SK-N-SH (cell line): ENCODE measurements around the gene NOTO. TPM values are rescaled to one million over a fixed set of nuclear protein-coding genes. Genes with fewer than 3 reads are reported as not detected.

Experiments
- CTCF ChIA-PET: fragments of 300-600, 350-600 bp; formaldehyde crosslinking; extraction: SDS; loops from one replicate; lab custom pipeline; 2021; lab: Yijun Ruan, JAX
- POLR2A ChIA-PET: fragments of 350-600 bp; sonication (Branson Sonifier 250); formaldehyde crosslinking; extraction: SDS; loops from one replicate; lab custom pipeline; 2020; ENCODE audit warnings: antibody characterized with exemption, inconsistent platforms; lab: Yijun Ruan, JAX
- DNase-seq: peaks from one replicate; pipeline ENCODE4 v3.0.0; 2012
- H2AFZ ChIP-seq: fragments of 200-600 bp; sonication (generic); 2 replicates; pipeline ENCODE4 v1.8.1; 2016; ENCODE audit warnings: antibody characterized with exemption, mild to moderate bottlenecking, low read depth
- H3F3A ChIP-seq: fragments of 200-600 bp; sonication (generic); replicated peaks from 2 replicates; pipeline ENCODE3; 2016; ENCODE audit warnings: antibody characterized with exemption, mild to moderate bottlenecking; ENCODE audit not compliant: insufficient read depth
- H3K27ac ChIP-seq, 2 experiments: fragments of 200-500 bp in 1 of 2; fragments of 200-600 bp in 1 of 2; sonication (Bioruptor generic) in 1 of 2; sonication (generic), shearing (Covaris generic) in 1 of 2; 2 replicates each; pipeline versions ENCODE4 v1.5.1 to v1.6.1; 2014 to 2016; ENCODE audit warnings: low read depth in 2 of 2, inconsistent platforms in 1 of 2, low read length in 1 of 2, mild to moderate bottlenecking in 1 of 2, mixed read lengths in 1 of 2
- H3K27me3 ChIP-seq: fragments of 200-600 bp; sonication (generic), shearing (Covaris generic); 2 replicates; pipeline ENCODE4 v1.6.1; 2016; ENCODE audit warnings: mixed run types; ENCODE audit not compliant: insufficient read depth
- H3K36me3 ChIP-seq, 2 experiments: fragments of 200-500 bp in 1 of 2; fragments of 200-600 bp in 1 of 2; sonication (Bioruptor generic) in 1 of 2; sonication (generic) in 1 of 2; replicated peaks in 1 of 2; 2 replicates each; pipeline versions ENCODE3 to v1.5.1; 2014 to 2016; ENCODE audit warnings: low read length in 1 of 2, mild to moderate bottlenecking in 1 of 2; ENCODE audit not compliant: insufficient read depth in 2 of 2, control insufficient read depth in 1 of 2
- H3K4me1 ChIP-seq, 2 experiments: fragments of 200-500 bp in 1 of 2; fragments of 200-600 bp in 1 of 2; sonication (Bioruptor generic) in 1 of 2; sonication (generic), shearing (Covaris generic) in 1 of 2; 2 replicates each; pipeline versions ENCODE4 v1.5.1 to v1.6.1; 2014 to 2016; ENCODE audit warnings: low read depth in 1 of 2, low read length in 1 of 2, mixed run types in 1 of 2; ENCODE audit not compliant: insufficient read depth in 2 of 2, control insufficient read depth in 1 of 2
- H3K4me2 ChIP-seq: fragments of 200-600 bp; sonication (generic), shearing (Covaris generic); 2 replicates; pipeline ENCODE4 v1.6.1; 2017; ENCODE audit warnings: mixed run types
- H3K4me3 ChIP-seq, 2 experiments: fragments of 200-500 bp in 1 of 2; fragments of 200-600 bp in 1 of 2; sonication (Bioruptor generic) in 1 of 2; sonication (generic), shearing (Covaris generic) in 1 of 2; 2 replicates each; pipeline versions ENCODE4 v1.5.1 to v1.8.1; 2014 to 2016; ENCODE audit warnings: low read depth in 2 of 2, inconsistent platforms in 1 of 2, low read length in 1 of 2, mild to moderate bottlenecking in 1 of 2, mixed read lengths in 1 of 2, moderate library complexity in 1 of 2
- H3K79me2 ChIP-seq: fragments of 200-600 bp; sonication (generic); 2 replicates; pipeline ENCODE4 v1.8.1; 2017; ENCODE audit warnings: mild to moderate bottlenecking; ENCODE audit not compliant: insufficient read depth
- H3K9ac ChIP-seq: fragments of 200-600 bp; sonication (generic); 2 replicates; pipeline ENCODE4 v1.6.1; 2017; ENCODE audit warnings: mixed run types
- H3K9me2 ChIP-seq: fragments of 200-600 bp; sonication (generic); 2 replicates; pipeline ENCODE4 v1.6.1; 2017; ENCODE audit warnings: mixed run types
- H3K9me3 ChIP-seq: fragments of 200-600 bp; sonication (generic); 2 replicates; pipeline ENCODE4 v1.6.1; 2017; ENCODE audit warnings: mixed run types, mild to moderate bottlenecking, moderate library complexity
- H4K20me1 ChIP-seq: fragments of 200-600 bp; sonication (generic); 2 replicates; pipeline ENCODE4 v1.6.1; 2017; ENCODE audit warnings: mild to moderate bottlenecking, mixed run types; ENCODE audit not compliant: insufficient read depth
- EP300 ChIP-seq, 2 experiments: IDR thresholded peaks; 2 replicates each; pipeline versions ENCODE4 v1.4.0 to v1.6.1; 2012; ENCODE audit warnings: borderline replicate concordance in 1 of 2, low read depth in 1 of 2, low read length in 1 of 2
- EZH2phosphoT487 ChIP-seq: fragments of 200-600 bp; sonication (generic); IDR thresholded peaks from 2 replicates; pipeline ENCODE4 v1.6.1; 2017; ENCODE audit warnings: low read depth, mixed run types, mild to moderate bottlenecking, antibody characterized with exemption, moderate library complexity, borderline replicate concordance
- FOXM1 ChIP-seq: IDR thresholded peaks from 2 replicates; pipeline ENCODE4 v1.4.0; 2012; ENCODE audit warnings: low read depth, mild to moderate bottlenecking
- GABPA ChIP-seq: IDR thresholded peaks from 2 replicates; pipeline ENCODE4 v1.4.0; 2012; ENCODE audit warnings: low read depth, mild to moderate bottlenecking
- GATA2 ChIP-seq: sonication (generic); formaldehyde crosslinking; IDR thresholded peaks from 2 replicates; pipeline ENCODE4 v1.5.0; 2020; ENCODE audit warnings: mild to moderate bottlenecking, missing genetic modification reagents
- JUND ChIP-seq: IDR thresholded peaks from 2 replicates; pipeline ENCODE4 v1.4.0; 2012
- MEF2A ChIP-seq: IDR thresholded peaks from 2 replicates; pipeline ENCODE4 v1.4.0; 2012; ENCODE audit warnings: low read depth, borderline replicate concordance
- MXI1 ChIP-seq: IDR thresholded peaks from 2 replicates; pipeline ENCODE4 v1.6.1; 2012; ENCODE audit warnings: mild to moderate bottlenecking, low read depth, low read length, improper control_type of control experiment
- NFIC ChIP-seq: IDR thresholded peaks from 2 replicates; pipeline ENCODE4 v1.4.0; 2012; ENCODE audit warnings: borderline replicate concordance
- POLR2AphosphoS5 ChIP-seq: IDR thresholded peaks from 2 replicates; pipeline ENCODE4 v1.6.1; 2012; ENCODE audit warnings: low read depth, low read length
- RAD21 ChIP-seq: IDR thresholded peaks from 2 replicates; pipeline ENCODE4 v1.6.1; 2012; ENCODE audit warnings: mild to moderate bottlenecking, low read length
- RCOR1 ChIP-seq: fragments of 150-350 bp; IDR thresholded peaks from 2 replicates; pipeline ENCODE4 v1.6.1; 2017; ENCODE audit warnings: antibody characterized with exemption, low read length
- RFX5 ChIP-seq: IDR thresholded peaks from 2 replicates; pipeline ENCODE4 v1.6.1; 2012; ENCODE audit warnings: mild to moderate bottlenecking, improper control_type of control experiment, low read length
- SIN3A ChIP-seq: IDR thresholded peaks from 2 replicates; pipeline ENCODE4 v1.6.1; 2012; ENCODE audit warnings: low read depth, mild to moderate bottlenecking, low read length, moderate library complexity, borderline replicate concordance
- SMC3 ChIP-seq: IDR thresholded peaks from 2 replicates; pipeline ENCODE4 v1.6.1; 2012; ENCODE audit warnings: low read depth, low read length, improper control_type of control experiment
- TCF12 ChIP-seq: IDR thresholded peaks from 2 replicates; pipeline ENCODE4 v1.4.0; 2012
- YY1 ChIP-seq: IDR thresholded peaks from 2 replicates; pipeline ENCODE4 v1.4.0; 2012; ENCODE audit warnings: low read depth, mild to moderate bottlenecking
- WGBS: methylation state at CpG from one replicate; pipeline ENCODE4 v1.1.6; 2017; ENCODE audit warnings: low lambda C conversion rate; 5-methylcytosine and 5-hydroxymethylcytosine counted together
- polyA plus RNA-seq, 3 experiments: library from polyadenylated mRNA; depleted of rRNA; stranded (reverse); fragments of >200 nt; gene quantifications; 2 replicates each; pipeline ENCODE4 v1.2.3, GENCODE V29; 2012
- TF ChIP-seq, protein P1 (sequence below): IDR thresholded peaks from 2 replicates; pipeline ENCODE4 v1.6.1; 2012; ENCODE audit warnings: mild to moderate bottlenecking, low read depth, low read length, moderate library complexity
- TF ChIP-seq, protein P2 (sequence below): IDR thresholded peaks from 2 replicates; pipeline ENCODE4; 2012
- TF ChIP-seq, protein P3 (sequence below): IDR thresholded peaks from 2 replicates; pipeline ENCODE4 v1.4.0; 2012; ENCODE audit warnings: low read depth
- TF ChIP-seq, protein P4 (sequence below): fragments of 150-350 bp; IDR thresholded peaks from 2 replicates; pipeline ENCODE4 v1.6.1; 2017; ENCODE audit warnings: antibody characterized with exemption, low read length, low read depth, borderline replicate concordance
- TF ChIP-seq, protein P5 (sequence below): IDR thresholded peaks from 2 replicates; pipeline ENCODE4 v1.4.0; 2012; ENCODE audit warnings: low read depth, borderline replicate concordance
- TF ChIP-seq, protein P6 (sequence below): fragments of 200-600 bp; sonication (generic); IDR thresholded peaks from 2 replicates; pipeline ENCODE4 v1.6.1; 2017; ENCODE audit warnings: antibody characterized with exemption, mild to moderate bottlenecking, moderate library complexity

Gene NOTO
- polyA plus RNA-seq, 1 of the 3 experiments (the other 2 are of a cell fraction), result not detected

DNA sequence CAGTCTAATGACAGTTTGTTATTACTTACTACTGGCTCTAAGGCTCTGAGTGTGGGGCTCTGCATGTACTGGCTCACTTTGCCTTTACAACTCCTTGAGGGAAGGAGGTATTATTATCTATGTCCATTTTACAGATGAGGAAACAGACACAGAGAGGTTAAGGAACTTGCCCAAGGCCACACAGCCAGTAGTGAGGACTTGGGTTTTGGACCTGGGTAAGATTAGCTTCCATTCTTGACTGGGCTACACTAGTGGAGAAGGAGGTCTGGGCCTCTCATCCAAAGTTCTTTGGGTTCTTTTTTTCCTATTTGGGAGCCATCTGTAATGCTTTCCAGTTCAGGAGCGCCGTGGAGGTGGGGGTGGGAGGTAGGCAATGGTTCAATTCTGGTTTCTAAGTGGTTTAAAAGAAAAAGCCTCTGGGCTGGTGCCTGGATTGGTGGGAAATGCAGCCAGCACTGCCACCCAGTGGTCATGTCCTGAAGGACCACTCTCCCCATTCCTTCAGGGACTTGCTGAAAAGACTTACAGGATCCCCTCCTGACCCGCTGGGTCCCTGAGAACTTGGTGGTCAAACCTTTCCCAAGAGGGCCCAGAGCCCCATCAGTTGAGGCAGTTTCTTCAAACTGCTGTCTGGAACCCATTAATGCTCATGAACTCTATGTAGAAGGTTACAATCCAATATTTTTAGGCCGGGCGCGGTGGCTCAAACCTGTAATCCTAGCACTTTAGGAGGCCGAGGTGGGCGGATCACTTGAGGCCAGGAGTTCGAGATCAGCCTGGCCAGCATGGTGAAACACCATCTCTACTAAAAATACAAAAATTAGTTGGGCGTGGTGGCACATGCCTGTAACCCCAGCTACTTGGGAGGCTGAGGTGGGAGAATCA, 38.6 kb upstream of the NOTO start:
- Histone ChIP-seq H4K20me1 (no peaks in the 10 kb centered on the region), H3K79me2 (no peaks in the 10 kb centered on the region), H2AFZ (no peak overlapping the region), H3F3A (no peaks in the 10 kb centered on the region), H3K4me3 (no peak overlapping the region; a peak in 1 of 4 replicates), H3K36me3 (no peaks in the 10 kb centered on the region), H3K9ac (no peak overlapping the region), H3K4me2 (no peak overlapping the region), H3K27ac (no peak overlapping the region), H3K27me3 (no peaks in the 10 kb centered on the region), H3K4me1 (no peaks in the 10 kb centered on the region), H3K9me3 (no peaks in the 10 kb centered on the region), H3K9me2 (no peaks in the 10 kb centered on the region)
- peak; percentile 88 for DNase-seq
- POLR2A ChIA-PET, result interaction anchor here (0.6 to 0.7 kb wide), 2 partner anchors 172 to 258 kb away, joined by 3 to 4 read pairs; no protein-coding TSS in a partner anchor
- WGBS, result 45% methylated on average over 10 of the region's 10 CpGs
- CTCF ChIA-PET, result interaction anchor here (0.5 to 8.0 kb wide), 47 partner anchors 9 to 1419 kb away, joined by 3 to 98 read pairs (median 4); partner anchors contain the start of gene SPR
- TF ChIP-seq, protein P1, sequence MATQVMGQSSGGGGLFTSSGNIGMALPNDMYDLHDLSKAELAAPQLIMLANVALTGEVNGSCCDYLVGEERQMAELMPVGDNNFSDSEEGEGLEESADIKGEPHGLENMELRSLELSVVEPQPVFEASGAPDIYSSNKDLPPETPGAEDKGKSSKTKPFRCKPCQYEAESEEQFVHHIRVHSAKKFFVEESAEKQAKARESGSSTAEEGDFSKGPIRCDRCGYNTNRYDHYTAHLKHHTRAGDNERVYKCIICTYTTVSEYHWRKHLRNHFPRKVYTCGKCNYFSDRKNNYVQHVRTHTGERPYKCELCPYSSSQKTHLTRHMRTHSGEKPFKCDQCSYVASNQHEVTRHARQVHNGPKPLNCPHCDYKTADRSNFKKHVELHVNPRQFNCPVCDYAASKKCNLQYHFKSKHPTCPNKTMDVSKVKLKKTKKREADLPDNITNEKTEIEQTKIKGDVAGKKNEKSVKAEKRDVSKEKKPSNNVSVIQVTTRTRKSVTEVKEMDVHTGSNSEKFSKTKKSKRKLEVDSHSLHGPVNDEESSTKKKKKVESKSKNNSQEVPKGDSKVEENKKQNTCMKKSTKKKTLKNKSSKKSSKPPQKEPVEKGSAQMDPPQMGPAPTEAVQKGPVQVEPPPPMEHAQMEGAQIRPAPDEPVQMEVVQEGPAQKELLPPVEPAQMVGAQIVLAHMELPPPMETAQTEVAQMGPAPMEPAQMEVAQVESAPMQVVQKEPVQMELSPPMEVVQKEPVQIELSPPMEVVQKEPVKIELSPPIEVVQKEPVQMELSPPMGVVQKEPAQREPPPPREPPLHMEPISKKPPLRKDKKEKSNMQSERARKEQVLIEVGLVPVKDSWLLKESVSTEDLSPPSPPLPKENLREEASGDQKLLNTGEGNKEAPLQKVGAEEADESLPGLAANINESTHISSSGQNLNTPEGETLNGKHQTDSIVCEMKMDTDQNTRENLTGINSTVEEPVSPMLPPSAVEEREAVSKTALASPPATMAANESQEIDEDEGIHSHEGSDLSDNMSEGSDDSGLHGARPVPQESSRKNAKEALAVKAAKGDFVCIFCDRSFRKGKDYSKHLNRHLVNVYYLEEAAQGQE, result no peak
- TF ChIP-seq RAD21 (peak; percentile 90), SMC3 (peak; percentile 87), GABPA (no peak), TCF12 (no peak), EZH2phosphoT487 (no peak), EP300 (IDR thresholded peaks at IDR 0.05; ENCODE audit: borderline replicate concordance in 1 of 2, low read depth in 1 of 2, low read length in 1 of 2) (no peak), GATA2 (CRISPR knock-in tag) (no peak), FOXM1 (no peak), RCOR1 (no peak), SIN3A (no peak), MEF2A (no peak), YY1 (no peak), POLR2AphosphoS5 (no peak), JUND (no peak), RFX5 (no peak), MXI1 (no peak), NFIC (no peak)
- TF ChIP-seq, protein P2, sequence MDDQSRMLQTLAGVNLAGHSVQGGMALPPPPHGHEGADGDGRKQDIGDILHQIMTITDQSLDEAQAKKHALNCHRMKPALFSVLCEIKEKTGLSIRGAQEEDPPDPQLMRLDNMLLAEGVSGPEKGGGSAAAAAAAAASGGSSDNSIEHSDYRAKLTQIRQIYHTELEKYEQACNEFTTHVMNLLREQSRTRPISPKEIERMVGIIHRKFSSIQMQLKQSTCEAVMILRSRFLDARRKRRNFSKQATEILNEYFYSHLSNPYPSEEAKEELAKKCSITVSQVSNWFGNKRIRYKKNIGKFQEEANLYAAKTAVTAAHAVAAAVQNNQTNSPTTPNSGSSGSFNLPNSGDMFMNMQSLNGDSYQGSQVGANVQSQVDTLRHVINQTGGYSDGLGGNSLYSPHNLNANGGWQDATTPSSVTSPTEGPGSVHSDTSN, result no peak
- TF ChIP-seq, protein P3, sequence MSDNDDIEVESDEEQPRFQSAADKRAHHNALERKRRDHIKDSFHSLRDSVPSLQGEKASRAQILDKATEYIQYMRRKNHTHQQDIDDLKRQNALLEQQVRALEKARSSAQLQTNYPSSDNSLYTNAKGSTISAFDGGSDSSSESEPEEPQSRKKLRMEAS, result no peak
- TF ChIP-seq, protein P4, sequence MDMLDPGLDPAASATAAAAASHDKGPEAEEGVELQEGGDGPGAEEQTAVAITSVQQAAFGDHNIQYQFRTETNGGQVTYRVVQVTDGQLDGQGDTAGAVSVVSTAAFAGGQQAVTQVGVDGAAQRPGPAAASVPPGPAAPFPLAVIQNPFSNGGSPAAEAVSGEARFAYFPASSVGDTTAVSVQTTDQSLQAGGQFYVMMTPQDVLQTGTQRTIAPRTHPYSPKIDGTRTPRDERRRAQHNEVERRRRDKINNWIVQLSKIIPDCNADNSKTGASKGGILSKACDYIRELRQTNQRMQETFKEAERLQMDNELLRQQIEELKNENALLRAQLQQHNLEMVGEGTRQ, result no peak
- TF ChIP-seq, protein P5, sequence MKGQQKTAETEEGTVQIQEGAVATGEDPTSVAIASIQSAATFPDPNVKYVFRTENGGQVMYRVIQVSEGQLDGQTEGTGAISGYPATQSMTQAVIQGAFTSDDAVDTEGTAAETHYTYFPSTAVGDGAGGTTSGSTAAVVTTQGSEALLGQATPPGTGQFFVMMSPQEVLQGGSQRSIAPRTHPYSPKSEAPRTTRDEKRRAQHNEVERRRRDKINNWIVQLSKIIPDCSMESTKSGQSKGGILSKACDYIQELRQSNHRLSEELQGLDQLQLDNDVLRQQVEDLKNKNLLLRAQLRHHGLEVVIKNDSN, result no peak
- TF ChIP-seq, protein P6, sequence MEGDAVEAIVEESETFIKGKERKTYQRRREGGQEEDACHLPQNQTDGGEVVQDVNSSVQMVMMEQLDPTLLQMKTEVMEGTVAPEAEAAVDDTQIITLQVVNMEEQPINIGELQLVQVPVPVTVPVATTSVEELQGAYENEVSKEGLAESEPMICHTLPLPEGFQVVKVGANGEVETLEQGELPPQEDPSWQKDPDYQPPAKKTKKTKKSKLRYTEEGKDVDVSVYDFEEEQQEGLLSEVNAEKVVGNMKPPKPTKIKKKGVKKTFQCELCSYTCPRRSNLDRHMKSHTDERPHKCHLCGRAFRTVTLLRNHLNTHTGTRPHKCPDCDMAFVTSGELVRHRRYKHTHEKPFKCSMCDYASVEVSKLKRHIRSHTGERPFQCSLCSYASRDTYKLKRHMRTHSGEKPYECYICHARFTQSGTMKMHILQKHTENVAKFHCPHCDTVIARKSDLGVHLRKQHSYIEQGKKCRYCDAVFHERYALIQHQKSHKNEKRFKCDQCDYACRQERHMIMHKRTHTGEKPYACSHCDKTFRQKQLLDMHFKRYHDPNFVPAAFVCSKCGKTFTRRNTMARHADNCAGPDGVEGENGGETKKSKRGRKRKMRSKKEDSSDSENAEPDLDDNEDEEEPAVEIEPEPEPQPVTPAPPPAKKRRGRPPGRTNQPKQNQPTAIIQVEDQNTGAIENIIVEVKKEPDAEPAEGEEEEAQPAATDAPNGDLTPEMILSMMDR, result peak; percentile 87
